ENCODE data around the gene ESRRB. TPM values are rescaled to one million over a fixed set of nuclear protein-coding genes. Genes with fewer than 3 reads are reported as not detected.

The ESRRB gene
- total RNA-seq, 1 donor from 2014 or later = 0.16 TPM

DNA sequence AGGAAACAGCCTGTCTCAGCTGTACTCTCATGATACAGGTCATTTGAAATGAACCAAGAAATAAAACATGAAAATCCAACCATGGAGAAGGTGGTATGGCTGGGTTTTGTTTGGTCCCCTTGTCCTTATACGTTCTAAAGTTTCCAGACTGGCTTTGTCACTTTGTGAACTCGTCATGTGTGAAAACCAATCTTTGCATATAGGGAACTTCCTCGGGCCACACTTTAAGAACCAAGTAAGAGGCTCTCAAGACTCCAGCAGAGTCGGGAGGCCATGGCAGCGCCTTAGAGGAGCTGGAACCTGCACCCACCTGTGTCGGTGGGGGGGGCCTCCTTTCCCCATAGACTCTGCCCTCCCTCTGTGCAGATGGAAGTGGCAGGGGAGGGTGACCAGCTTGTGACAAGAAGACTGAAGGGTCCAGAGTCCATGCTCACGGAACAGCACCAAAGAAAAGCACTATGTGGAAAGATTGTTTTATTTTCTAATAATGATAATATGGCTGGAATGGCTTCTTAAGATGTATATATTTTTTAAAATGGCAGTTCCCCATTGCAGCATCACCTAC lies 125.3 kb downstream of the ESRRB start:
- peaks cover 46% of the 10 kb centered on the region for H3K27me3 Mint-ChIP-seq (ENCODE audit: low read depth)
- H3K27ac Mint-ChIP-seq = no peak overlapping the region
- no peaks in the 10 kb centered on the region for H3K36me3 Mint-ChIP-seq
- peaks cover 10% of the 10 kb centered on the region for H3K4me1 Mint-ChIP-seq
- TF ChIP-seq, protein P1, sequence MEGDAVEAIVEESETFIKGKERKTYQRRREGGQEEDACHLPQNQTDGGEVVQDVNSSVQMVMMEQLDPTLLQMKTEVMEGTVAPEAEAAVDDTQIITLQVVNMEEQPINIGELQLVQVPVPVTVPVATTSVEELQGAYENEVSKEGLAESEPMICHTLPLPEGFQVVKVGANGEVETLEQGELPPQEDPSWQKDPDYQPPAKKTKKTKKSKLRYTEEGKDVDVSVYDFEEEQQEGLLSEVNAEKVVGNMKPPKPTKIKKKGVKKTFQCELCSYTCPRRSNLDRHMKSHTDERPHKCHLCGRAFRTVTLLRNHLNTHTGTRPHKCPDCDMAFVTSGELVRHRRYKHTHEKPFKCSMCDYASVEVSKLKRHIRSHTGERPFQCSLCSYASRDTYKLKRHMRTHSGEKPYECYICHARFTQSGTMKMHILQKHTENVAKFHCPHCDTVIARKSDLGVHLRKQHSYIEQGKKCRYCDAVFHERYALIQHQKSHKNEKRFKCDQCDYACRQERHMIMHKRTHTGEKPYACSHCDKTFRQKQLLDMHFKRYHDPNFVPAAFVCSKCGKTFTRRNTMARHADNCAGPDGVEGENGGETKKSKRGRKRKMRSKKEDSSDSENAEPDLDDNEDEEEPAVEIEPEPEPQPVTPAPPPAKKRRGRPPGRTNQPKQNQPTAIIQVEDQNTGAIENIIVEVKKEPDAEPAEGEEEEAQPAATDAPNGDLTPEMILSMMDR (IDR thresholded peaks at IDR 0.05; ENCODE audit: unreplicated experiment) = no peak
- no peaks in the 10 kb centered on the region for H3K9me3 Mint-ChIP-seq
- DNase-seq (ENCODE audit: low spot score in 2 of 2, unreplicated experiment in 2 of 2) = no peak
- no peak overlapping the region for H3K4me3 Mint-ChIP-seq

DNA sequence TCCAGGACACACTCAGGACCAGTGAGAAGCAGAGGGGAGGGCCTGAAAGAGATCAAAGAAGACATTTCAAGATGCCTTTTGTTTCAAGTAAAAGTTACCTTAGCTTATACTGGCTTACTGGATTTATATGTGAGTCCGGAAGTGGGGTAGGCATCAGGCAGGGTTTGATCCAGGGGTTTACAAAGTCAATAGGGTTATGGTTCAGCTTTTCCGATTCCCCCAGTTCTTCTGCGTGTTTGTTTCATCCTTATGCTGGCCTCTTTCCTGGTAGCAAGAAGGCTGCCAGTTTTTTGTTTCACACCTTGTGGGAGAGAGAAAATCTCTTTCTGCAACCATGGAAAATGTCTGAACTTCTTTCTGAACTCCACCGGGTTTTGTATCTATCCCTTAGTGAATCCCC lies 126.3 kb downstream of the ESRRB start:
- DNase-seq (ENCODE audit: low spot score in 2 of 2, unreplicated experiment in 2 of 2) = no peak
- Mint-ChIP-seq H3K9me3 (no peaks in the 10 kb centered on the region), H3K27ac (no peak overlapping the region), H3K4me1 (peaks cover 7% of the 10 kb centered on the region), H3K36me3 (no peaks in the 10 kb centered on the region), H3K27me3 (ENCODE audit: low read depth) (peaks cover 49% of the 10 kb centered on the region), H3K4me3 (no peak overlapping the region)
- TF ChIP-seq, protein P1 (IDR thresholded peaks at IDR 0.05; ENCODE audit: unreplicated experiment) = no peak

DNA sequence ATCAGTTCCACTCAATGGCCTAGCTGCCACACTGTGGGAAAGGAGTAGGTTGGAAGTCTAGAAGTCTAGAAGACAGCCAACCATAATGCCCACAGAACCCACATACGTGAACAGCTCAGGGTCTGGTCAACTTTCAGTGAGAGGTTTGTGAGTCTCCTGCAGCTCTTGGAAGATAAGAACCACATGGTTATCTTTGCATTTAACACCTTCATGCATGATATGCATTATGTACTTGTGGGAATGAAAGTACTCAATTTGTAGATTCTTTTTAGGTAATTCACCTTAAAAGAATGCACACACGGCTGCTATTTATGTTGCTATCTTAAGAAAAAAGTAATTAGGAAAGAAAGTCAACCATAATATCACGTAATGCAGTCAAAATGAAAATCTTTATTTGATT lies 126.7 kb downstream of the ESRRB start:
- H3K4me3 Mint-ChIP-seq = no peak overlapping the region
- peaks cover 7% of the 10 kb centered on the region for H3K4me1 Mint-ChIP-seq
- no peak overlapping the region for H3K27ac Mint-ChIP-seq
- no peaks in the 10 kb centered on the region for H3K36me3 Mint-ChIP-seq
- peaks cover 50% of the 10 kb centered on the region for H3K27me3 Mint-ChIP-seq (ENCODE audit: low read depth)
- no peak for DNase-seq (ENCODE audit: low spot score in 2 of 2, unreplicated experiment in 2 of 2)
- TF ChIP-seq, protein P1 (IDR thresholded peaks at IDR 0.05; ENCODE audit: unreplicated experiment) = no peak
- no peaks in the 10 kb centered on the region for H3K9me3 Mint-ChIP-seq

GRCh38 chr14:76509311-76509710 lies 133.4 kb downstream of the ESRRB start:
- Mint-ChIP-seq H3K9me3 (no peaks in the 10 kb centered on the region), H3K4me3 (no peak overlapping the region), H3K4me1 (peaks cover 10% of the 10 kb centered on the region), H3K27ac (no peak overlapping the region), H3K27me3 (ENCODE audit: low read depth) (peaks cover 61% of the 10 kb centered on the region), H3K36me3 (no peaks in the 10 kb centered on the region)
- no peak for DNase-seq (ENCODE audit: low spot score in 2 of 2, unreplicated experiment in 2 of 2)
- TF ChIP-seq, protein P1 (IDR thresholded peaks at IDR 0.05; ENCODE audit: unreplicated experiment) = no peak

GRCh38 chr14:76510181-76510580 lies 134.2 kb downstream of the ESRRB start:
- TF ChIP-seq, protein P1 (IDR thresholded peaks at IDR 0.05; ENCODE audit: unreplicated experiment) = no peak
- H3K27ac Mint-ChIP-seq = no peak overlapping the region
- no peaks in the 10 kb centered on the region for H3K9me3 Mint-ChIP-seq
- H3K36me3 Mint-ChIP-seq = no peaks in the 10 kb centered on the region
- H3K4me1 Mint-ChIP-seq = peaks cover 14% of the 10 kb centered on the region
- H3K27me3 Mint-ChIP-seq (ENCODE audit: low read depth) = peaks cover 61% of the 10 kb centered on the region
- H3K4me3 Mint-ChIP-seq = no peak overlapping the region
- no peak for DNase-seq (ENCODE audit: low spot score in 2 of 2, unreplicated experiment in 2 of 2)

Measured in mesothelial cell of epicardium (in vitro differentiated cells).